HepG2 (cell line): ENCODE measurements around the gene TRMT2A. TPM values are rescaled to one million over a fixed set of nuclear protein-coding genes. Genes with fewer than 3 reads are reported as not detected.

Source experiments
- BRCA1 ChIP-seq: sonication (generic); formaldehyde crosslinking; IDR thresholded peaks from 2 replicates; pipeline ENCODE4 v1.4.0; 2020; ENCODE audit warnings: missing genetic modification reagents
- EP300 ChIP-seq, 3 experiments: sonication (generic) in 1 of 3; formaldehyde crosslinking in 1 of 3; IDR thresholded peaks; 2 replicates each; pipeline versions ENCODE4 v1.5.1 to v1.6.1; 2011 to 2020; ENCODE audit warnings: low read depth in 2 of 3, low read length in 2 of 3, borderline replicate concordance in 1 of 3, improper control_type of control experiment in 1 of 3, mild to moderate bottlenecking in 1 of 3, missing genetic modification reagents in 1 of 3, moderate library complexity in 1 of 3
- FOXC1 ChIP-seq: sonication (generic); formaldehyde crosslinking; IDR thresholded peaks from 2 replicates; pipeline ENCODE4 v1.8.0; 2022; ENCODE audit warnings: mild to moderate bottlenecking, missing genetic modification reagents, borderline replicate concordance
- KAT7 ChIP-seq: IDR thresholded peaks from 2 replicates; pipeline ENCODE4 v1.6.1; 2018; ENCODE audit warnings: borderline replicate concordance, missing compliant biosample characterization
- KLF16 ChIP-seq, 2 experiments: sonication (generic) in 1 of 2; formaldehyde crosslinking in 1 of 2; IDR thresholded peaks; 2 replicates each; pipeline versions ENCODE4 v1.6.1 to v1.8.0; 2016 to 2023; ENCODE audit warnings: missing genetic modification reagents in 2 of 2, missing compliant biosample characterization in 1 of 2
- MBNL3 ChIP-seq: fragments of 250-450 bp; sonication (Bioruptor Pico); conservative IDR thresholded peaks from 2 replicates; pipeline ENCODE4 v1.8.0; 2022; ENCODE audit warnings: mild to moderate bottlenecking, inconsistent platforms
- NFE2 ChIP-seq: sonication (generic); formaldehyde crosslinking; IDR thresholded peaks from 2 replicates; pipeline ENCODE4 v1.4.0; 2020; ENCODE audit warnings: missing genetic modification reagents
- NFKBIZ ChIP-seq: IDR thresholded peaks from 2 replicates; pipeline ENCODE4 v1.6.1; 2018; ENCODE audit warnings: missing genetic modification reagents, missing compliant biosample characterization
- REPIN1 ChIP-seq: sonication (generic); formaldehyde crosslinking; IDR thresholded peaks from 2 replicates; pipeline ENCODE4 v1.8.0; 2022; ENCODE audit warnings: missing genetic modification reagents, low read depth, mild to moderate bottlenecking, borderline replicate concordance
- RFX5 ChIP-seq: IDR thresholded peaks from 2 replicates; pipeline ENCODE4 v1.6.1; 2011; ENCODE audit warnings: low read depth, low read length, improper control_type of control experiment
- RNF2 ChIP-seq: fragments of 450-650 bp; conservative IDR thresholded peaks from 2 replicates; pipeline ENCODE4 v1.6.1; 2016; ENCODE audit warnings: low read depth
- ZNF225 ChIP-seq: sonication (generic); formaldehyde crosslinking; IDR thresholded peaks from 2 replicates; pipeline ENCODE4 v1.4.0; 2020; ENCODE audit warnings: mild to moderate bottlenecking, missing genetic modification reagents
- ZNF282 ChIP-seq: fragments of 450-650 bp; IDR thresholded peaks from 2 replicates; pipeline ENCODE4 v1.6.1; 2018; ENCODE audit not compliant: partially characterized antibody
- ZNF329 ChIP-seq: sonication (generic); formaldehyde crosslinking; IDR thresholded peaks from 2 replicates; pipeline ENCODE4 v1.9.0; 2021; ENCODE audit warnings: low read depth, mild to moderate bottlenecking, missing genetic modification reagents
- ZNF33B ChIP-seq: sonication (generic); formaldehyde crosslinking; IDR thresholded peaks from 2 replicates; pipeline ENCODE4 v1.5.1; 2020; ENCODE audit warnings: mild to moderate bottlenecking, missing genetic modification reagents
- ZNF383 ChIP-seq: sonication (generic); formaldehyde crosslinking; IDR thresholded peaks from 2 replicates; pipeline ENCODE4 v1.4.0; 2020; ENCODE audit warnings: missing genetic modification reagents, mild to moderate bottlenecking, borderline replicate concordance
- ZNF737 ChIP-seq: sonication (generic); formaldehyde crosslinking; IDR thresholded peaks from 2 replicates; pipeline ENCODE4 v1.5.0; 2020; ENCODE audit warnings: missing genetic modification reagents, mild to moderate bottlenecking, borderline replicate concordance
- ZNF816 ChIP-seq: sonication (generic); formaldehyde crosslinking; IDR thresholded peaks from 2 replicates; pipeline ENCODE4 v1.8.0; 2022; ENCODE audit warnings: missing genetic modification reagents, mild to moderate bottlenecking, borderline replicate concordance
- polyA plus RNA-seq, 8 experiments: library from polyadenylated mRNA; depleted of rRNA in 3 of 8; stranded (reverse) in 7 of 8; unstranded in 1 of 8; fragments of >200 nt; fragmentation: Illumina TruSeq in 4 of 8; extraction: Trizol in 4 of 8; gene quantifications; 2 replicates each; pipeline versions ENCODE4 v1.2.1 to v1.2.3, GENCODE V29; 2011 to 2016; ENCODE audit warnings: low read depth in 4 of 8, missing spikeins in 1 of 8, mixed read lengths in 1 of 8; ENCODE audit not compliant: insufficient read depth in 1 of 8
- total RNA-seq, 5 experiments: library from RNA; depleted of rRNA; stranded (reverse); fragments of >200 nt; fragmentation: Illumina TruSeq; extraction: Trizol; gene quantifications; 2 replicates each; pipeline ENCODE4 v1.2.3, GENCODE V29; 2016; ENCODE audit warnings: low read depth in 1 of 5
- TF ChIP-seq, protein P1 (sequence below): sonication (generic); formaldehyde crosslinking; IDR thresholded peaks from 2 replicates; pipeline ENCODE4 v1.4.0; 2020; ENCODE audit warnings: missing genetic modification reagents
- TF ChIP-seq, protein P2 (sequence below): IDR thresholded peaks from 2 replicates; pipeline ENCODE4 v1.6.1; 2016; ENCODE audit warnings: low read depth, control low read depth
- TF ChIP-seq, protein P3 (sequence below): sonication (generic); formaldehyde crosslinking; IDR thresholded peaks from 2 replicates; pipeline ENCODE4 v1.5.0; 2020; ENCODE audit warnings: missing genetic modification reagents, mild to moderate bottlenecking, borderline replicate concordance
- TF ChIP-seq, protein P4 (sequence below): IDR thresholded peaks from 2 replicates; pipeline ENCODE4 v1.6.1; 2016

TRMT2A gene
- total and polyA plus RNA-seq, 2 of the 13 experiments (the other 11 are each of a cell fraction or from before 2014, with no cell fraction given) = 24.0 to 30.3 TPM

DNA sequence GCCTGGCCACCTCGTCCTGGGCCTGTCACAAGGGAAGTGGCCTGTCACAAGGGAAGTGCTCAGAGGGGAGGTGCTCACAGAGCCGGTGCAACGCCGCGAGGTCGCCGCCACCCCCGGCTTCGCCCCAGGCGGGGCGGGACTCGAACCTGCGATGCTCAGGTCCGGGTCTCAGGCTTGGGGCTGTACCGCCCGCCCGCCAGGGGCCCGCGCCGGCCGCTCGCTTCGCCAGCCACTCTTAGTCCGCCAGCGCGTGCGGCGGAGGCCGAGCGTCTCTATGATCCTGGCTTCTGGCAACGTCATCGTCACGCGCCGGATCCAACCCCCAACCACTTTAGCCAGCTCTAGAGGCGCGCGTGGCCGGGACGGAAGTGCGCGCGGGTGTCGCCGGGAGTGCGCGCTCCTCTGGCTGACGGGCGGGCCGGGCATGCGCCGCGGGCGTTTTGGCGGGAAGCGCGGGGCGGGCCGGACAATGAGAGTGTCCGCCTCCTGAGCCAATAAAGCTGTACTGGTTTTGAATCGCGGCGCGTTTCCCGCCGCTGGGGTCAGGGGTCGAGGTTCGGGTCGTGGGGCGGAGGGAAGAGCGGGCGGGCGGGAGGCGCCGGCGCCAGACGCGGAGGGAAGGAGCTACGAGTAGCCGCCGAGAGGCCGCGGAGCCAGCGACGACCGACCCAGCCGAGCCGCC lies at the start of gene TRMT2A (continued):
- TF ChIP-seq, protein P1, sequence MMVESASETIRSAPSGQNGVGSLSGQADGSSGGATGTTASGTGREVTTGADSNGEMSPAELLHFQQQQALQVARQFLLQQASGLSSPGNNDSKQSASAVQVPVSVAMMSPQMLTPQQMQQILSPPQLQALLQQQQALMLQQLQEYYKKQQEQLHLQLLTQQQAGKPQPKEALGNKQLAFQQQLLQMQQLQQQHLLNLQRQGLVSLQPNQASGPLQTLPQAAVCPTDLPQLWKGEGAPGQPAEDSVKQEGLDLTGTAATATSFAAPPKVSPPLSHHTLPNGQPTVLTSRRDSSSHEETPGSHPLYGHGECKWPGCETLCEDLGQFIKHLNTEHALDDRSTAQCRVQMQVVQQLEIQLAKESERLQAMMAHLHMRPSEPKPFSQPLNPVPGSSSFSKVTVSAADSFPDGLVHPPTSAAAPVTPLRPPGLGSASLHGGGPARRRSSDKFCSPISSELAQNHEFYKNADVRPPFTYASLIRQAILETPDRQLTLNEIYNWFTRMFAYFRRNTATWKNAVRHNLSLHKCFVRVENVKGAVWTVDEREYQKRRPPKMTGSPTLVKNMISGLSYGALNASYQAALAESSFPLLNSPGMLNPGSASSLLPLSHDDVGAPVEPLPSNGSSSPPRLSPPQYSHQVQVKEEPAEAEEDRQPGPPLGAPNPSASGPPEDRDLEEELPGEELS (CRISPR knock-in tag) = peak; percentile 32; the same call in 1 of the 2 replicates
- TF ChIP-seq, protein P2, sequence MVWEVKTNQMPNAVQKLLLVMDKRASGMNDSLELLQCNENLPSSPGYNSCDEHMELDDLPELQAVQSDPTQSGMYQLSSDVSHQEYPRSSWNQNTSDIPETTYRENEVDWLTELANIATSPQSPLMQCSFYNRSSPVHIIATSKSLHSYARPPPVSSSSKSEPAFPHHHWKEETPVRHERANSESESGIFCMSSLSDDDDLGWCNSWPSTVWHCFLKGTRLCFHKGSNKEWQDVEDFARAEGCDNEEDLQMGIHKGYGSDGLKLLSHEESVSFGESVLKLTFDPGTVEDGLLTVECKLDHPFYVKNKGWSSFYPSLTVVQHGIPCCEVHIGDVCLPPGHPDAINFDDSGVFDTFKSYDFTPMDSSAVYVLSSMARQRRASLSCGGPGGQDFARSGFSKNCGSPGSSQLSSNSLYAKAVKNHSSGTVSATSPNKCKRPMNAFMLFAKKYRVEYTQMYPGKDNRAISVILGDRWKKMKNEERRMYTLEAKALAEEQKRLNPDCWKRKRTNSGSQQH (CRISPR knock-in tag) = peak; percentile 56; the same call in 1 of the 2 replicates
- TF ChIP-seq, protein P3, sequence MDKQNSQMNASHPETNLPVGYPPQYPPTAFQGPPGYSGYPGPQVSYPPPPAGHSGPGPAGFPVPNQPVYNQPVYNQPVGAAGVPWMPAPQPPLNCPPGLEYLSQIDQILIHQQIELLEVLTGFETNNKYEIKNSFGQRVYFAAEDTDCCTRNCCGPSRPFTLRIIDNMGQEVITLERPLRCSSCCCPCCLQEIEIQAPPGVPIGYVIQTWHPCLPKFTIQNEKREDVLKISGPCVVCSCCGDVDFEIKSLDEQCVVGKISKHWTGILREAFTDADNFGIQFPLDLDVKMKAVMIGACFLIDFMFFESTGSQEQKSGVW (CRISPR knock-in tag) = no peak
- TF ChIP-seq ZNF329 (CRISPR knock-in tag) = peak; percentile 68; the same call in 1 of the 2 replicates
- TF ChIP-seq ZNF816 (CRISPR knock-in tag) = peak; percentile 63
- TF ChIP-seq ZNF225 (CRISPR knock-in tag) = no peak
- peak; percentile 57; the same call in 1 of the 2 replicates for TF ChIP-seq NFKBIZ
- TF ChIP-seq ZNF383 (CRISPR knock-in tag) = no peak
- peak in 1 of 2 experiments; percentile 34; a peak in 2 of 4 replicates for TF ChIP-seq KLF16 (CRISPR knock-in tag; IDR thresholded peaks at IDR 0.05)
- no peak for TF ChIP-seq ZNF33B (CRISPR knock-in tag)
- TF ChIP-seq, protein P4, sequence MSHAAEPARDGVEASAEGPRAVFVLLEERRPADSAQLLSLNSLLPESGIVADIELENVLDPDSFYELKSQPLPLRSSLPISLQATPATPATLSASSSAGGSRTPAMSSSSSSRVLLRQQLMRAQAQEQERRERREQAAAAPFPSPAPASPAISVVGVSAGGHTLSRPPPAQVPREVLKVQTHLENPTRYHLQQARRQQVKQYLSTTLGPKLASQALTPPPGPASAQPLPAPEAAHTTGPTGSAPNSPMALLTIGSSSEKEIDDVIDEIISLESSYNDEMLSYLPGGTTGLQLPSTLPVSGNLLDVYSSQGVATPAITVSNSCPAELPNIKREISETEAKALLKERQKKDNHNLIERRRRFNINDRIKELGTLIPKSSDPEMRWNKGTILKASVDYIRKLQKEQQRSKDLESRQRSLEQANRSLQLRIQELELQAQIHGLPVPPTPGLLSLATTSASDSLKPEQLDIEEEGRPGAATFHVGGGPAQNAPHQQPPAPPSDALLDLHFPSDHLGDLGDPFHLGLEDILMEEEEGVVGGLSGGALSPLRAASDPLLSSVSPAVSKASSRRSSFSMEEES (CRISPR knock-in tag) = peak; percentile 57; the same call in 1 of the 2 replicates
- no peak for TF ChIP-seq MBNL3 (CRISPR knock-in tag)
- peak in 1 of 2 experiments; percentile 68; a peak in 3 of 4 replicates for TF ChIP-seq EP300 (IDR thresholded peaks at IDR 0.05; ENCODE audit: low read depth in 2 of 2, low read length in 2 of 2)
- TF ChIP-seq EP300 (CRISPR knock-in tag; IDR thresholded peaks at IDR 0.05; ENCODE audit: borderline replicate concordance) = peak; percentile 18; the same call in 1 of the 2 replicates
- peak; percentile 86 for TF ChIP-seq REPIN1 (CRISPR knock-in tag)
- peak; percentile 69; the same call in 1 of the 2 replicates for TF ChIP-seq FOXC1 (CRISPR knock-in tag)
- TF ChIP-seq ZNF737 (CRISPR knock-in tag) = no peak
- TF ChIP-seq RFX5 = peak; percentile 64; the same call in 1 of the 2 replicates
- no peak; the same call in 1 of the 2 replicates for TF ChIP-seq KAT7 (CRISPR knock-in tag)
- TF ChIP-seq BRCA1 (CRISPR knock-in tag) = peak; percentile 25; the same call in 1 of the 2 replicates
- 0 out of 2 replicates have a peak, but pooled peaks have one; percentile 7 for TF ChIP-seq NFE2 (CRISPR knock-in tag)
- no peak for TF ChIP-seq ZNF282
- peak; percentile 97 for TF ChIP-seq RNF2
